ENCODE measurements around the gene TTLL9.
"Not testable (repeated sequence)": the region's sequence is repeated elsewhere in the genome, so short reads cannot be mapped to it uniquely, and the experiment has no call there.

The TTLL9 gene

GRCh38 chr20:31869942-31870725 lies at the start of gene TTLL9, which contains the start of gene DUSP15:
Gene TTLL9, plus strand, starts transcription at chr20:31870634. Its CDS starts 493 bp downstream, at chr20:31871127.
Gene DUSP15, minus strand, starts transcription at chr20:31870527. Its CDS starts 190 bp downstream, at chr20:31870337.
- peak; percentile 28 for DNase-seq
- in situ Hi-C loops (cut with MboI; ENCODE audit: low pct_unique_long_range_greater_than_20kb, low sequenced_read_pairs) = no loop called here

- DNase-seq = no peak
- in situ Hi-C loops (cut with MboI; ENCODE audit: low pct_unique_long_range_greater_than_20kb, low sequenced_read_pairs) = loop anchor here (10.0 kb wide), 1 partner anchor 273 kb away; no protein-coding TSS in a partner anchor
Observed at GRCh38 chr20:31821427-31821826, 49.0 kb upstream of the TTLL9 start.

DNA sequence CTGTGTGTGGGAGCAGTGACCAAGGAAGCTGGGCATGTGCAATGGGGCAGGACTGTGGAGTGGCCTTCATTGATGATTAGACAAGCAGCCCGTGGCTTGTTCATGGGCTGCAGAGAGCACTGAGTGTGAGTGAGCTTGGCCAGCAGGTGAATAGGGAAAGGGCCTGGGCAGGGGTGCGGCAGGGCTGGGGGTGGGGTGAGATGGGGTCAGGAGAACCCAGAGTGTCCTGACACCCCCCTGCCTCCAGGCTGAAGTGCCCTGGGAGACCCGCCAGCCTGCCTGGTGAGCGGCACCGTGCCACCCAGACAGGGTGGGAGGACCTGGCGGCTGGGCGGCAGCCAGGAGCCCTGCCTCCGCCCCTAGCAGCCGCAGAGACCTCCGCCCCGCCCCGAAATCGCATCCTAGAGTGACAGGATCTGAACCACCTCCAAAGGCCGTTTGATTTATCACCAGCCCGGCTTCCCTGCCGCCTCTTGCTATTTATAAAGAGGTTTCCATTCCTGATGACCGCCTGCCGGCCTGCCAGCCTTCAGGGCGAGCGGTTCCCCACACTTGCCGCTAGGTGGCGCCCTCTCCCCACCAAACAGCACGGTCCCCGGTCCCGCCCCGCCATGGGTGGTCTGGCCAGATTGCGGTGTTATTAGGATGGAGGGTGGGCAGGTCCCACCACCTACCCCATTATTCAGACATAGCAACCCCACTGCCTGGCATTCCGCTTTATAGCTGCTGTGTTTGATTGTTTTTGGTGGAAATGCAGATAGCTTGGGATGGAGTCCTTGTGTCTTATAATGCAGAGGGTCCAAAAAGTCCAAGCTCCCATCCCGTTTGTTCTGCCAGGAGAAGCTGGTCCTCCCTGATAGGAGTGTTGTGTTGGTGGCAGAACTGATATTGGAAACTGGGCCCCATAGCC lies 47.8 kb upstream of the TTLL9 start:
- peak; percentile 76 for DNase-seq
- in situ Hi-C loops (cut with MboI; ENCODE audit: low pct_unique_long_range_greater_than_20kb, low sequenced_read_pairs) = loop anchor here (10.0 kb wide), 1 partner anchor 272 kb away; no protein-coding TSS in a partner anchor

DNA sequence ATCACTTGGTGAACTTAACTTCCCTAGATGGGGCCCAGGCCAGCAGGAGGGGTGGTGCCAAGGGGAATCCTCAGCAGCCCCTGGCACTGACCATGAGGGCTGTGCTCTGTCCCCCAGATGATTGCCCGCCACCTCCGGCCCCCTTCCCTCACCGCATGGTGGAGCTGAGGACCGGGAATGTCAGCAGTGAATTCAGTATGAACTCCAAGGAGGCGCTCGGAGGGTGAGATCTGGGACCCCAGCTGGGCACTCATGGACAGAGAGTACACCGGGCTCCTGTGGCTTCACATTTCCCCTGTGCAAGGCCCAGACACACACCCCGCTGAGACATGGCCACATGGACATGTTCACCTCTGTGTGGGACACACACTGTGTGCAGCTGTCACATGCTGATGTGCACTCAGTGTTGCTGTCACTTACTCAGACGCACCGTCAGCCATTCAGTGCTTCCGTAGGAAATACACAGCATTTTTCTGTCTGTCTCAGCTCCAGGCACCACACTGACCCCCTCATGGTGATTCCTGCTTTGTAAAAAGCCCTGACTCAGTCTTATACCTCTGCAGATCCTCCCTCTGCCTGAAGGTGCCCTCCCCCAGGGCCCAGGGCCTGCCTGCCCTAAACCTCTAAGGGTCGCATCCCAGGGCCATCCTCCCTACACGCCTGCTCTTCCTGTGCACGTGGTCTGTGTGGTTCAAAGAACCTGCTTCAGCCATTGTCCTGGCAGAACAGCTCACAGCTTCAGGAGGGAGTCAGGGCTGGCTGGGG lies 46.9 kb upstream of the TTLL9 start:
- in situ Hi-C loops (cut with MboI; ENCODE audit: low pct_unique_long_range_greater_than_20kb, low sequenced_read_pairs) = loop anchor here (10.0 kb wide), 1 partner anchor 271 kb away; no protein-coding TSS in a partner anchor

DNA sequence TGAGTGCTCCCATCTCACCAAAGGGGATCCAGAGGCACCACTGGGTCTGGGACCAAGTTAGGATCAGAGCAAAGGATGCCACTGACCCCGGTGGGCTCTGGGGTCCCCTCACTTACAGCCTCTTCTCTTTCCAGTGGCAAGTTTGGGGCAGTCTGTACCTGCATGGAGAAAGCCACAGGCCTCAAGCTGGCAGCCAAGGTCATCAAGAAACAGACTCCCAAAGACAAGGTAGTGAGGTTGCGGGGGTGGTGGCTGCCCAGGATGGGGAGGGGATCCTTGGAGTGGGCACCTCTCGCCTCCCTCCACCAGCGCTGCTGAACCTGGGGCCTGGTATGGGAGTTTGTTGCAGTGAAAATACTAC lies 46.3 kb upstream of the TTLL9 start:
- no peak for DNase-seq
- in situ Hi-C loops (cut with MboI; ENCODE audit: low pct_unique_long_range_greater_than_20kb, low sequenced_read_pairs) = loop anchor here (10.0 kb wide), 1 partner anchor 271 kb away; no protein-coding TSS in a partner anchor

More for the DNA sequence above, 46.9 kb upstream of the TTLL9 start:
- DNase-seq = peak; percentile 38

DNA sequence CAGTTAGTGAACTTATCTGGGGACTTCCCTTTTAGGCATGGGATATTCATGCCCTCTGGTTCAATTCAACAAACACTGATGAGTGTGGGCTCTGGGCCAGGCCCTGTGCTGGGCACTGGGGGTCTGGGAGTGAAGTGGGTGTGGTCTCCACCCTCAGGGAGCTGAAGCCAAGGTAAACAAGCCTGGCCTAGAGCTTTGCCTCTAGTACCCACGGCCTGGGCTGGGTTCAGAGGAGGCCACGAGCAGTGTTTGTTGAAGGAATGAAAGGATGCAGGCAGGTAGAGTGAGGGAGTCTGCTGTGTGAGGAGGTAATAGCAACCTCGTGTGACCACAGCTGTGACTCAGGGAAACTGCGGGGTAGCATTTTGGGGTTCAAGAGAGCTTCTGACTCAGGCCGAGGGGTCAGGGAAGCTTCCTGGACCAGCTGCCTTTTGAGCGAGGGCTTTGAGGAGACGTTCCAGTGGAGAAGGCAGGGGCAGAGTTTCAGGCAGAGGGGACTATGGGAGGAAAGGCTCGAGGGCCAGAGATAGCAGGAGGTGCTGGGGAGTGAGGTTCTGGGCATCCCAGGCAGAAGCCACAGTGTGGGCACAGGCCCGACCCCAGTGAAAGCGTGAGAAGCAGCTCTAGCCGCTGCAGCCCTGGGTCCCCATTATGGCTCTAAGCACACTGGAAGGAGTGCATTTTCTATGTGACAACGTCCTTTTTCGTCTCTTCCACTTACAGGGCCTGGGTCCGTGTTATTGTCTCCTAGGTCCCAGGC lies 45.7 kb upstream of the TTLL9 start:
- in situ Hi-C loops (cut with MboI; ENCODE audit: low pct_unique_long_range_greater_than_20kb, low sequenced_read_pairs) = loop anchor here (10.0 kb wide), 1 partner anchor 270 kb away; no protein-coding TSS in a partner anchor
- no peak for DNase-seq

GRCh38 chr20:31826074-31826473 lies 44.4 kb upstream of the TTLL9 start:
- DNase-seq = no peak
- in situ Hi-C loops (cut with MboI; ENCODE audit: low pct_unique_long_range_greater_than_20kb, low sequenced_read_pairs) = loop anchor here (10.0 kb wide), 1 partner anchor 269 kb away; no protein-coding TSS in a partner anchor

DNA sequence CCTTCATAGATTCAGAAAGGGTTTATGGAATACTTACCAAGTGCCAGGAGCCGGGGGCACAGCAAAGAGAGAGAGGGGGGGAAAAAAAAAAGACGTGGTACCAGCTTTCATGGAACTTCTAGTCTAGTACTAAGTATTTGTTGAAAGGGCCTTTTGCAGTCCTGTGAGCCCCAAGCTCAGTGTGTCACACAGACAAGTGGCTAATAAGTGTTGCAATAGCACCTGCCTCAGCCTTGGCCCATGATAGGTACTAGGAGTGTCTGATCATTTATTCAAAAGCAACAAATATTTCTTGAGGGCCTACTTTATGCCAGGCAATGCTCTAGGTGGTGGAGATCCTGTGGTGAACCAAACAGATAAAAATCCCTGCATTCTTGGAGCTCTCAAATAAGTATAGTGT lies 43.4 kb upstream of the TTLL9 start:
- DNase-seq = no peak
- in situ Hi-C loops (cut with MboI; ENCODE audit: low pct_unique_long_range_greater_than_20kb, low sequenced_read_pairs) = loop anchor here (10.0 kb wide), 1 partner anchor 268 kb away; no protein-coding TSS in a partner anchor

DNA sequence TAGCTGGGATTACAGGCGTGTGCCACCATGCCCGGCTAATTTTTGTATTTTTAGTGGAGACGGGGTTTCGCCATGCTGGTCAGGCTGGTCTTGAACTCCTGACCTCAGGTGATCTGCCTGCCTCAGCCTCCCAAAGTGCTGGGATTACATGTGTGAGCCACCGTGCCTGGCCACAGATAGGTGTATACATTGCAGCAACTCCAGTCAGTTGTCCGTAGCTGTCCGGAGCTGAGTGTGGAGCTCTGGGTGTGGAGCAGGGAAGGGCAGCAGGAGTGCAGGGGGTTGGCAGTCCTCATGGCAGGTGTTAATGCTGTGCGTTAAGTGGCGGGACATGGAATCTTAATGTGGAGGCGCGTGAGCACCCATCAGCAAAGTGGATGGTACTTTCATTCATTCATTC lies 42.4 kb upstream of the TTLL9 start:
- in situ Hi-C loops (cut with MboI; ENCODE audit: low pct_unique_long_range_greater_than_20kb, low sequenced_read_pairs) = loop anchor here (10.0 kb wide), 1 partner anchor 267 kb away; no protein-coding TSS in a partner anchor
- DNase-seq = not testable (repeated sequence)

GRCh38 chr20:31829731-31830130 lies 40.7 kb upstream of the TTLL9 start:
- DNase-seq = no peak
- in situ Hi-C loops (cut with MboI; ENCODE audit: low pct_unique_long_range_greater_than_20kb, low sequenced_read_pairs) = loop anchor here (10.0 kb wide), 1 partner anchor 265 kb away; no protein-coding TSS in a partner anchor

GRCh38 chr20:31830406-31830981 lies 39.9 kb upstream of the TTLL9 start:
- DNase-seq = no peak
- in situ Hi-C loops (cut with MboI; ENCODE audit: low pct_unique_long_range_greater_than_20kb, low sequenced_read_pairs) = no loop called here

- in situ Hi-C loops (cut with MboI; ENCODE audit: low pct_unique_long_range_greater_than_20kb, low sequenced_read_pairs) = no loop called here
- DNase-seq = no peak
Observed at GRCh38 chr20:31831211-31831610, 39.2 kb upstream of the TTLL9 start.

DNA sequence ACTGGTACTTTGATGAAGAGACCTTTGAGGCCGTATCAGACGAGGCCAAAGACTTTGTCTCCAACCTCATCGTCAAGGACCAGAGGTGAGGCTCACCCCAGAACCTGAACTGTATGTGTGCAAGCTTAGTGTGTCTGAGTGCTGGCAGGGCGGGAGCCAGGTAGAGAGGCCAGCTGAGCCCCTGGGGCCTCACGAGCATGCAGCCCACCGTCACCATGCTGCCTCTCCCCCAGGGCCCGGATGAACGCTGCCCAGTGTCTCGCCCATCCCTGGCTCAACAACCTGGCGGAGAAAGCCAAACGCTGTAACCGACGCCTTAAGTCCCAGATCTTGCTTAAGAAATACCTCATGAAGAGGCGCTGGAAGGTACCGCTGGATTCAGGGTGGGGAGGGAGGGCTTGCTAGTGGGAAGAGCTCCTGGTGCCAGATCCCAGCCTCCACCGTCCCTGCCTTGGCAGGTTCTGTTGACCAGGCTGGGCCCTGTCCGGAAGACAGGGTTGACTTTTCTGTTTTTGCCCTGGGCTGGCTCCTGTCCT lies 38.6 kb upstream of the TTLL9 start:
- in situ Hi-C loops (cut with MboI; ENCODE audit: low pct_unique_long_range_greater_than_20kb, low sequenced_read_pairs) = no loop called here

DNA sequence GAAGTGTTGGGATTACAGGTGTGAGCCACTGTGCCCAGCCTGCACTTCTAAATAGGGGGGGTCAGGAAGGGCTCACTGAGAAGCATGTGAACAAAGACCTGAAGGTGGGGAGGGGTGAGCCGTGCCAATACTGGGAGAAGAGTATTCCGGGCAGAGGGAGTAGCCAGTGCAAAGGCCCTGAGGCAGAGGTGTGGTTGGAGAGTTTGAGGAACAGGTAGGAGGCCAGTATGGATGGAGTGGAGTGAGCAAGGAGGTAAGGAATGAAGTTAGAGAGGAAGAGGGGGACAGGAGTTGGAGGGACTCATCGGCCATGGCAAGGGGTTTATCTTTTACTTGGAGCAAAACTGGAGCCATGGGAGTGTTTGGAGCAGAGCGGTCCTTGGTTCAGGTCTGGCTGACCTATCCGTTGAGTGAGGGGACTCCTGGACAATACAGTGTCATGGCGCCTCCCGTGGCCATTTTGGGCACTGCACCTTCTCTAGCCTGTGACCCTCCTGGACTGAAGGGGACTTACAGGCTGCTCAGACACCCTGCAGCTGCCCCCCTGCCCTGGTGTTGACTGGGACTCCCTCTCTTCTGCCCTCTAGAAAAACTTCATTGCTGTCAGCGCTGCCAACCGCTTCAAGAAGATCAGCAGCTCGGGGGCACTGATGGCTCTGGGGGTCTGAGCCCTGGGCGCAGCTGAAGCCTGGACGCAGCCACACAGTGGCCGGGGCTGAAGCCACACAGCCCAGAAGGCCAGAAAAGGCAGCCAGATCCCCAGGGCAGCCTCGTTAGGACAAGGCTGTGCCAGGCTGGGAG lies 37.1 kb upstream of the TTLL9 start:
- in situ Hi-C loops (cut with MboI; ENCODE audit: low pct_unique_long_range_greater_than_20kb, low sequenced_read_pairs) = no loop called here
- peak; percentile 67 for DNase-seq

More for the DNA sequence above, 38.6 kb upstream of the TTLL9 start:
- DNase-seq = no peak

GRCh38 chr20:31833931-31834521 lies 36.4 kb upstream of the TTLL9 start:
- DNase-seq = no peak
- in situ Hi-C loops (cut with MboI; ENCODE audit: low pct_unique_long_range_greater_than_20kb, low sequenced_read_pairs) = no loop called here

DNA sequence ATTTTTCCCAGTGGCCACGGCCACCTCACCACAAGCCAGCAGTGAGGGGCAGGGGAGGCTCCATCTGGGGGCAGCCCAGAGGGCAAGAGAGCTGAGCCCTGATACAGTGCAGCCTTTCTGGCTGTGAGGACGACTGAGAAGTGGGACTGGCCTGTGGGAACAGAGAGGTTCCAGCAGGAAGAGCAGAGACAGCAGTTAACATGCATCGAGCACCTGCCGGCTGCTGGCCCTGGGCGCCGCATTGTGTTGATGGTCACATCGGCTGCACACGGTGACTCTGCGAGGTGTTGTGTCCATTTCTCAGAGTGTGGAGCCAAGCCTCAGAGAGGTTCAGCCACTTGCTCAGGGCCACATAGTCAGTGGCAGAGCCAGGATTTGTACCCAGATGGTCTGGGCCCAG lies 34.9 kb upstream of the TTLL9 start:
- no peak for DNase-seq
- in situ Hi-C loops (cut with MboI; ENCODE audit: low pct_unique_long_range_greater_than_20kb, low sequenced_read_pairs) = no loop called here
